ENCODE results near the gene SP4.

SP4 gene

GRCh38 chr7:21428659-21428941 is 717 bp downstream of the SP4 start:
- Histone ChIP-seq H3K27ac (replicated peaks) (peak overlapping the region; percentile 99), H3K4me3 (replicated peaks; ENCODE audit: insufficient read depth, low read length) (peak overlapping the region; percentile 73), H3K27me3 (ENCODE audit: insufficient read depth, poor library complexity, severe bottlenecking) (no peaks in the 10 kb centered on the region)
- DNase-seq (ENCODE audit: low read depth in 1 of 2, low spot score in 1 of 2) = no peak
- no peak for TF ChIP-seq SPI1 (IDR thresholded peaks at IDR 0.05; ENCODE audit: borderline replicate concordance, low read depth)
- TF ChIP-seq POLR2AphosphoS5 (IDR thresholded peaks at IDR 0.05; ENCODE audit: low read depth) = no peak
- TF ChIP-seq, protein P1, sequence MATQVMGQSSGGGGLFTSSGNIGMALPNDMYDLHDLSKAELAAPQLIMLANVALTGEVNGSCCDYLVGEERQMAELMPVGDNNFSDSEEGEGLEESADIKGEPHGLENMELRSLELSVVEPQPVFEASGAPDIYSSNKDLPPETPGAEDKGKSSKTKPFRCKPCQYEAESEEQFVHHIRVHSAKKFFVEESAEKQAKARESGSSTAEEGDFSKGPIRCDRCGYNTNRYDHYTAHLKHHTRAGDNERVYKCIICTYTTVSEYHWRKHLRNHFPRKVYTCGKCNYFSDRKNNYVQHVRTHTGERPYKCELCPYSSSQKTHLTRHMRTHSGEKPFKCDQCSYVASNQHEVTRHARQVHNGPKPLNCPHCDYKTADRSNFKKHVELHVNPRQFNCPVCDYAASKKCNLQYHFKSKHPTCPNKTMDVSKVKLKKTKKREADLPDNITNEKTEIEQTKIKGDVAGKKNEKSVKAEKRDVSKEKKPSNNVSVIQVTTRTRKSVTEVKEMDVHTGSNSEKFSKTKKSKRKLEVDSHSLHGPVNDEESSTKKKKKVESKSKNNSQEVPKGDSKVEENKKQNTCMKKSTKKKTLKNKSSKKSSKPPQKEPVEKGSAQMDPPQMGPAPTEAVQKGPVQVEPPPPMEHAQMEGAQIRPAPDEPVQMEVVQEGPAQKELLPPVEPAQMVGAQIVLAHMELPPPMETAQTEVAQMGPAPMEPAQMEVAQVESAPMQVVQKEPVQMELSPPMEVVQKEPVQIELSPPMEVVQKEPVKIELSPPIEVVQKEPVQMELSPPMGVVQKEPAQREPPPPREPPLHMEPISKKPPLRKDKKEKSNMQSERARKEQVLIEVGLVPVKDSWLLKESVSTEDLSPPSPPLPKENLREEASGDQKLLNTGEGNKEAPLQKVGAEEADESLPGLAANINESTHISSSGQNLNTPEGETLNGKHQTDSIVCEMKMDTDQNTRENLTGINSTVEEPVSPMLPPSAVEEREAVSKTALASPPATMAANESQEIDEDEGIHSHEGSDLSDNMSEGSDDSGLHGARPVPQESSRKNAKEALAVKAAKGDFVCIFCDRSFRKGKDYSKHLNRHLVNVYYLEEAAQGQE (IDR thresholded peaks at IDR 0.05; ENCODE audit: insufficient replicate concordance, low read depth) = no peak
- TF ChIP-seq GABPA (IDR thresholded peaks at IDR 0.05; ENCODE audit: low read depth) = no peak
- TF ChIP-seq, protein P2, sequence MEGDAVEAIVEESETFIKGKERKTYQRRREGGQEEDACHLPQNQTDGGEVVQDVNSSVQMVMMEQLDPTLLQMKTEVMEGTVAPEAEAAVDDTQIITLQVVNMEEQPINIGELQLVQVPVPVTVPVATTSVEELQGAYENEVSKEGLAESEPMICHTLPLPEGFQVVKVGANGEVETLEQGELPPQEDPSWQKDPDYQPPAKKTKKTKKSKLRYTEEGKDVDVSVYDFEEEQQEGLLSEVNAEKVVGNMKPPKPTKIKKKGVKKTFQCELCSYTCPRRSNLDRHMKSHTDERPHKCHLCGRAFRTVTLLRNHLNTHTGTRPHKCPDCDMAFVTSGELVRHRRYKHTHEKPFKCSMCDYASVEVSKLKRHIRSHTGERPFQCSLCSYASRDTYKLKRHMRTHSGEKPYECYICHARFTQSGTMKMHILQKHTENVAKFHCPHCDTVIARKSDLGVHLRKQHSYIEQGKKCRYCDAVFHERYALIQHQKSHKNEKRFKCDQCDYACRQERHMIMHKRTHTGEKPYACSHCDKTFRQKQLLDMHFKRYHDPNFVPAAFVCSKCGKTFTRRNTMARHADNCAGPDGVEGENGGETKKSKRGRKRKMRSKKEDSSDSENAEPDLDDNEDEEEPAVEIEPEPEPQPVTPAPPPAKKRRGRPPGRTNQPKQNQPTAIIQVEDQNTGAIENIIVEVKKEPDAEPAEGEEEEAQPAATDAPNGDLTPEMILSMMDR (IDR thresholded peaks at IDR 0.05; ENCODE audit: insufficient read depth, low read length) = no peak

- no peak overlapping the region for H3K27ac ChIP-seq (replicated peaks)
These were observed 1.1 kb downstream of the SP4 start for GRCh38 chr7:21429021-21429420.

GRCh38 chr7:21429786-21430574 is 2.1 kb downstream of the SP4 start:
- Histone ChIP-seq H3K27ac (replicated peaks) (no peak overlapping the region), H3K4me3 (replicated peaks; ENCODE audit: insufficient read depth, low read length) (no peak overlapping the region), H3K27me3 (ENCODE audit: insufficient read depth, poor library complexity, severe bottlenecking) (no peaks in the 10 kb centered on the region)
- no peak for DNase-seq (ENCODE audit: low read depth in 1 of 2, low spot score in 1 of 2)
- no peak for TF ChIP-seq SPI1 (IDR thresholded peaks at IDR 0.05; ENCODE audit: borderline replicate concordance, low read depth)
- TF ChIP-seq, protein P1 (IDR thresholded peaks at IDR 0.05; ENCODE audit: insufficient replicate concordance, low read depth) = no peak
- no peak for TF ChIP-seq GABPA (IDR thresholded peaks at IDR 0.05; ENCODE audit: low read depth)
- no peak for TF ChIP-seq POLR2AphosphoS5 (IDR thresholded peaks at IDR 0.05; ENCODE audit: low read depth)
- TF ChIP-seq, protein P2 (IDR thresholded peaks at IDR 0.05; ENCODE audit: insufficient read depth, low read length) = no peak

More at GRCh38 chr7:21429021-21429420, 1.1 kb downstream of the SP4 start:
- TF ChIP-seq POLR2AphosphoS5 (IDR thresholded peaks at IDR 0.05; ENCODE audit: low read depth) = no peak
- TF ChIP-seq SPI1 (IDR thresholded peaks at IDR 0.05; ENCODE audit: borderline replicate concordance, low read depth) = no peak
- TF ChIP-seq GABPA (IDR thresholded peaks at IDR 0.05; ENCODE audit: low read depth) = no peak
- TF ChIP-seq, protein P1 (IDR thresholded peaks at IDR 0.05; ENCODE audit: insufficient replicate concordance, low read depth) = no peak
- TF ChIP-seq, protein P2 (IDR thresholded peaks at IDR 0.05; ENCODE audit: insufficient read depth, low read length) = no peak
- Histone ChIP-seq H3K27me3 (ENCODE audit: insufficient read depth, poor library complexity, severe bottlenecking) (no peaks in the 10 kb centered on the region), H3K4me3 (replicated peaks; ENCODE audit: insufficient read depth, low read length) (peak overlapping the region; percentile 73; the same call in 1 of the 2 replicates)
- no peak for DNase-seq (ENCODE audit: low read depth in 1 of 2, low spot score in 1 of 2)

All from HL-60 (cell line).